ENCODE measurements around the gene RCAN3. TPM values are rescaled to one million over a fixed set of nuclear protein-coding genes. Genes with fewer than 3 reads are reported as not detected.

RCAN3 gene
- total and polyA plus RNA-seq, 9 of the 15 experiments (the other 6 are each of a cell fraction or from before 2014, with no cell fraction given), result 0.10 to 1.4 (median 0.43) TPM

- TF ChIP-seq MAFG (tag; conservative IDR thresholded peaks at IDR 0.05) (no peak), POLR2AphosphoS2 (IDR thresholded peaks at IDR 0.05; ENCODE audit: low read length) (no peak), CTCFL (IDR thresholded peaks at IDR 0.05; ENCODE audit: borderline replicate concordance, insufficient read depth, low read depth, low read length, poor library complexity, severe bottlenecking) (no peak), MGA (IDR thresholded peaks at IDR 0.05) (no peak), BMI1 (IDR thresholded peaks at IDR 0.05; ENCODE audit: low read length) (peak; percentile 38; the same call in 1 of the 2 replicates), CTBP1 (IDR thresholded peaks at IDR 0.05; ENCODE audit: borderline replicate concordance) (no peak), ZNF76 (CRISPR knock-in tag; IDR thresholded peaks at IDR 0.05; ENCODE audit: borderline replicate concordance) (no peak), SNRNP70 (optimal IDR thresholded peaks at IDR 0.05; ENCODE audit: low read depth, low read length) (no peak), NR2C2 (CRISPR knock-in tag; IDR thresholded peaks at IDR 0.05) (no peak), NR2C2 (tag; IDR thresholded peaks at IDR 0.05) (peak; percentile 62), ZNF644 (tag; IDR thresholded peaks at IDR 0.05; ENCODE audit: low read depth) (no peak), TAL1 (IDR thresholded peaks at IDR 0.05) (no peak), ZBTB34 (CRISPR knock-in tag; IDR thresholded peaks at IDR 0.05) (no peak)
These were observed 38.5 kb downstream of the RCAN3 start (continued) for GRCh38 chr1:24540906-24541710.

All from K562 (cell line).